GM12873 (cell line): ENCODE data around the gene KMT2D.

Source experiments
- TF ChIP-seq, protein P1 (sequence below): IDR thresholded peaks from 2 replicates; pipeline ENCODE4 v1.5.1; 2012; ENCODE audit warnings: low read depth, mild to moderate bottlenecking, moderate library complexity, low read length, control low read depth; ENCODE audit not compliant: insufficient read depth; ENCODE audit errors: missing control alignments

Gene KMT2D

GRCh38 chr12:49060237-49061156 is at the start of gene KMT2D:
Gene KMT2D (minus strand): TSS chr12:49060794. CDS start chr12:49055324, 5,470 bp downstream.
- TF ChIP-seq, protein P1, sequence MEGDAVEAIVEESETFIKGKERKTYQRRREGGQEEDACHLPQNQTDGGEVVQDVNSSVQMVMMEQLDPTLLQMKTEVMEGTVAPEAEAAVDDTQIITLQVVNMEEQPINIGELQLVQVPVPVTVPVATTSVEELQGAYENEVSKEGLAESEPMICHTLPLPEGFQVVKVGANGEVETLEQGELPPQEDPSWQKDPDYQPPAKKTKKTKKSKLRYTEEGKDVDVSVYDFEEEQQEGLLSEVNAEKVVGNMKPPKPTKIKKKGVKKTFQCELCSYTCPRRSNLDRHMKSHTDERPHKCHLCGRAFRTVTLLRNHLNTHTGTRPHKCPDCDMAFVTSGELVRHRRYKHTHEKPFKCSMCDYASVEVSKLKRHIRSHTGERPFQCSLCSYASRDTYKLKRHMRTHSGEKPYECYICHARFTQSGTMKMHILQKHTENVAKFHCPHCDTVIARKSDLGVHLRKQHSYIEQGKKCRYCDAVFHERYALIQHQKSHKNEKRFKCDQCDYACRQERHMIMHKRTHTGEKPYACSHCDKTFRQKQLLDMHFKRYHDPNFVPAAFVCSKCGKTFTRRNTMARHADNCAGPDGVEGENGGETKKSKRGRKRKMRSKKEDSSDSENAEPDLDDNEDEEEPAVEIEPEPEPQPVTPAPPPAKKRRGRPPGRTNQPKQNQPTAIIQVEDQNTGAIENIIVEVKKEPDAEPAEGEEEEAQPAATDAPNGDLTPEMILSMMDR, result peak; percentile 40

DNA sequence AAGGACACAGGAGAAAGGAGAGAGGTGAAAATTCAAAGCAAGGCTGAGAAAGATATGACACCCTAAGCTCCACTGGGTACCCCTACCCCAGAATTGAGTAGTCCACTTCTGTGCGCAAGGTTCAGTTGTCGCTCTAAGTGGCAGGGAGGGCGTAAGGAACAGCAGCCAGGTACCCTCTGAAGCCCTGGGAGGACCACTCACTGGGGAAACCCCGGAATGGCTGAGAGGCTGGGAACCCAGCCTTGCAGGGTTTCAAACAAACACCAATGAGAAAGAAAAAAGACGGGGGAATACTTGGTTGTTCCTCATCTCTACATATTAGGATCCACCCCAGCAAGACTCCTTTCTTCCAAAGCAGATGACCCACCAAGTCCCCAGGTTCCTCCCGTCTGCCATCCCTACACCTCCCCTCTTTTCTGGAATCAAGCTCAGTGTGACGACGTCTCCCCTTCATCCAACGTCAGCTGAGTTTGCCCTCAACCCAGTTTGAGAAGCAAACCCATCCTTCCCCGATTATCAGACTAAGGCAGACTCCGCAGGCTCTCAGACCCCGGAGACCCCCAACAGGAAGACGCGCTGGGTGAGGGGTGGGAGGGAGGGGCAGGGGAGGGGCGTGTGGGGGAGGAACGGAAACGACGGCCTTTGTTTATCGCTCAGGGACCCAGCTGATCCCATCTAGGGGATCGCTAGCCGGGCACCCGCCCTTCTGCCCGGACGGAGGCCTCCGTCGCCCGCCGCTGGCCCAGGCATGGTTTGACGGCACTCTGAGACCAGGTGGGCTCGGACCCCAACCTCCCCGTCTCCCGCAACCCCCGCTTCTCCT is 49.3 kb upstream of the KMT2D start:
- TF ChIP-seq, protein P1, result no peak

- TF ChIP-seq, protein P1, result no peak
These were observed 48.4 kb upstream of the KMT2D start for GRCh38 chr12:49108958-49109404.

DNA sequence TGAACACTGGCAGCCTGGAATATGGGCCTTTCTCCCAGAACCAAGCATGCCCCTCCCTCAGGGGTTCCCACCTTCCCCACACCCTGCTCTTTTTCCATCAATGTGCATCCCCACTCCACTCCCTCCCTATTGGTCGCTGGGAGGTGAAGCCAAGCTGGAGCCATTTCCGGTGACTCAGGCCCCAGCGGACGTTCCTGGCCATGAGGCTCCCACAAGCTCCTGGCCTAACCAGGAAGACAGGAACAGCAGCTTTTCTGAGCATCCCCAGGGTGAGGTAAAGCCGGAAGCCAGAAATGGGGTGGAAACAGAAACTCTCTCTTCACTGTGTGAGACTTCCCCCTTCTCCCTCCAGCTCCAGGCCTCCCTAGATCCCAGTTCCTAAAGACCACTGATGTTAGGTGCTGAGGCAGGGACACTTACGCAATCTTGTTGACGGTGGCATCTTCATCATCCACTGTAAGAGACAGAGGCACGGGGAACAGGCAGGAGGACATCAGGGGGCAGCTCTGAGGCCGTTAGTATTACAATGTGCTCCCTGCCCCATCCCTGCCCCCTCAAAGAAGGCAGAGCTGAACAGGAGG is 45.0 kb upstream of the KMT2D start:
- TF ChIP-seq, protein P1, result no peak

- TF ChIP-seq, protein P1, result no peak
These were observed 44.2 kb upstream of the KMT2D start for GRCh38 chr12:49104822-49105221.

GRCh38 chr12:49100380-49100779 is 39.8 kb upstream of the KMT2D start:
- TF ChIP-seq, protein P1, result no peak
